B cell (primary cell): ENCODE measurements around the gene MMP11. TPM values are rescaled to one million over a fixed set of nuclear protein-coding genes. Genes with fewer than 3 reads are reported as not detected.
A peak's percentile ranks its signal among the peaks of the same experiment; 100 is the strongest.

ENCODE experiments used
- ATAC-seq: fragments of 200-7000 bp; cut with Tn5 transposase; one replicate; pipeline ENCODE4 v1.10.0; 2021; ENCODE audit warnings: low read depth, mild to moderate bottlenecking, moderate number of reproducible peaks, moderate library complexity
- CTCF ChIA-PET: fragments of 350-600 bp; sonication (Branson Sonifier 250); formaldehyde crosslinking; loops from one replicate; lab custom pipeline; 2021; ENCODE audit warnings: antibody characterized with exemption, inconsistent platforms; lab: Charles Lee
- POLR2A ChIA-PET: fragments of 350-600 bp; sonication (Branson Sonifier 250); formaldehyde crosslinking; loops from one replicate; lab custom pipeline; 2021; ENCODE audit warnings: antibody characterized with exemption; lab: Charles Lee
- DNase-seq: peaks from one replicate; pipeline ENCODE4 v3.0.0; 2013
- H2AFZ ChIP-seq: 2 replicates; pipeline ENCODE4 v1.6.1; 2012; ENCODE audit warnings: mild to moderate bottlenecking, low read depth, low read length; ENCODE audit not compliant: insufficient read depth, poor library complexity, severe bottlenecking
- H3K27ac ChIP-seq, 2 donors: 1 replicate in 1 of 2; 2 replicates in 1 of 2; pipeline ENCODE4 v1.5.1; 2012 to 2013; ENCODE audit warnings: low read length in 2 of 2, mild to moderate bottlenecking in 2 of 2, moderate library complexity in 1 of 2
- H3K27me3 ChIP-seq, 4 experiments: fragments of 200-600 bp in 1 of 4; sonication (generic) in 1 of 4; replicated peaks in 1 of 4; 1 replicate in 2 of 4; 2 replicates in 2 of 4; pipeline versions ENCODE4 v1.6.1 to v1.7.0; 2013 to 2016; ENCODE audit warnings: low read length in 3 of 4, mild to moderate bottlenecking in 2 of 4, mixed read lengths in 1 of 4, moderate library complexity in 1 of 4; ENCODE audit not compliant: insufficient read depth in 4 of 4, control insufficient read depth in 3 of 4; ENCODE audit errors: control extremely low read depth in 1 of 4
- H3K36me3 ChIP-seq, 2 experiments: replicated peaks in 1 of 2; 1 replicate in 1 of 2; 2 replicates in 1 of 2; pipeline versions ENCODE4 v1.6.1 to v1.7.1; 2013; ENCODE audit warnings: low read length in 1 of 2; ENCODE audit not compliant: insufficient read depth in 2 of 2, control insufficient read depth in 1 of 2; ENCODE audit errors: control extremely low read depth in 1 of 2, extremely low read depth in 1 of 2
- H3K4me1 ChIP-seq, 2 donors: fragments of 200-600 bp in 1 of 2; sonication (generic) in 1 of 2; 1 replicate in 1 of 2; 2 replicates in 1 of 2; pipeline versions ENCODE4 v1.5.1 to v1.6.1; 2013 to 2017; ENCODE audit warnings: low read length in 2 of 2; ENCODE audit not compliant: control insufficient read depth in 2 of 2, insufficient read depth in 2 of 2
- H3K4me2 ChIP-seq: replicated peaks from 2 replicates; pipeline ENCODE3; 2012; ENCODE audit warnings: mild to moderate bottlenecking, low read depth, low read length; ENCODE audit not compliant: poor library complexity, severe bottlenecking
- H3K4me3 ChIP-seq, 5 experiments: fragments of 200-600 bp in 1 of 5; sonication (generic) in 1 of 5; 1 replicate in 3 of 5; 2 replicates in 2 of 5; pipeline versions ENCODE4 v1.5.1 to v1.7.0; 2011 to 2016; ENCODE audit warnings: low read length in 4 of 5, mild to moderate bottlenecking in 4 of 5, low read depth in 2 of 5, control low read depth in 1 of 5, moderate library complexity in 1 of 5; ENCODE audit not compliant: insufficient read depth in 1 of 5; ENCODE audit errors: control extremely low read depth in 1 of 5, extremely low read depth in 1 of 5
- H3K79me2 ChIP-seq: fragments of 200-600 bp; sonication (generic); one replicate; pipeline ENCODE4 v1.6.0; 2016; ENCODE audit warnings: low read length; ENCODE audit not compliant: control insufficient read depth, insufficient read depth
- H3K9ac ChIP-seq: fragments of 200-600 bp; sonication (generic); 2 replicates; pipeline ENCODE4 v1.6.1; 2017; ENCODE audit warnings: mild to moderate bottlenecking, low read length, moderate library complexity
- H3K9me3 ChIP-seq, 3 donors: one replicate each; pipeline versions ENCODE4 v1.6.1 to v1.7.1; 2013; ENCODE audit warnings: low read length in 2 of 3; ENCODE audit not compliant: control insufficient read depth in 2 of 3, insufficient read depth in 1 of 3; ENCODE audit errors: control extremely low read depth in 1 of 3
- H4K20me1 ChIP-seq: 2 replicates; pipeline ENCODE4 v1.6.0; 2012; ENCODE audit warnings: mild to moderate bottlenecking, low read length; ENCODE audit not compliant: insufficient read depth, control insufficient read depth, poor library complexity, severe bottlenecking
- H3K27ac Mint-ChIP-seq: one replicate; pipeline ENCODE4 v1.8.0; 2021; ENCODE audit warnings: mixed read lengths
- H3K27me3 Mint-ChIP-seq: one replicate; pipeline ENCODE4 v1.8.0; 2021; ENCODE audit warnings: mixed read lengths
- H3K4me1 Mint-ChIP-seq: one replicate; pipeline ENCODE4 v1.8.0; 2021; ENCODE audit warnings: mixed read lengths
- H3K4me3 Mint-ChIP-seq: one replicate; pipeline ENCODE4 v1.8.0; 2021; ENCODE audit warnings: mixed read lengths
- H3K9me3 Mint-ChIP-seq: one replicate; pipeline ENCODE4 v1.8.0; 2022; ENCODE audit warnings: mixed read lengths; ENCODE audit not compliant: insufficient read depth
- EZH2 ChIP-seq: IDR thresholded peaks from 2 replicates; pipeline ENCODE4 v1.6.1; 2012; ENCODE audit warnings: borderline replicate concordance, low read depth, mild to moderate bottlenecking, moderate library complexity, low read length; ENCODE audit not compliant: insufficient read depth, poor library complexity, severe bottlenecking
- WGBS: methylation state at CpG from one replicate; pipeline ENCODE4 v1.1.5; 2013; ENCODE audit warnings: missing lambda C conversion rate; ENCODE audit not compliant: insufficient coverage; 5-methylcytosine and 5-hydroxymethylcytosine counted together
- intact Hi-C: fragments of 100-400 bp; cut with micrococcal nuclease; formaldehyde crosslinking; loops from one replicate; pipeline ENCODE4 v1.10.0; 2022
- polyA plus RNA-seq: library from polyadenylated mRNA; depleted of rRNA; stranded (reverse); fragments of >200 nt; gene quantifications from 2 replicates; pipeline ENCODE4 v1.2.3, GENCODE V29; 2012
- total RNA-seq, 2 donors: library from RNA; stranded (reverse); fragments of 120-200 nt in 1 of 2; gene quantifications; 1 replicate in 1 of 2; 2 replicates in 1 of 2; pipeline versions ENCODE4 v1.2.3 to v1.2.4, GENCODE V29; 2013 to 2022
- TF ChIP-seq, protein P1 (sequence below): fragments of 200-600 bp; IDR thresholded peaks from one replicate; pipeline ENCODE4 v1.8.0; 2022; ENCODE audit warnings: antibody characterized with exemption, mild to moderate bottlenecking

Gene MMP11
- total and polyA plus RNA-seq, 2 donors (not counting 1 experiment from before 2014, with no cell fraction given): 11.6 to 19.0 TPM

DNA sequence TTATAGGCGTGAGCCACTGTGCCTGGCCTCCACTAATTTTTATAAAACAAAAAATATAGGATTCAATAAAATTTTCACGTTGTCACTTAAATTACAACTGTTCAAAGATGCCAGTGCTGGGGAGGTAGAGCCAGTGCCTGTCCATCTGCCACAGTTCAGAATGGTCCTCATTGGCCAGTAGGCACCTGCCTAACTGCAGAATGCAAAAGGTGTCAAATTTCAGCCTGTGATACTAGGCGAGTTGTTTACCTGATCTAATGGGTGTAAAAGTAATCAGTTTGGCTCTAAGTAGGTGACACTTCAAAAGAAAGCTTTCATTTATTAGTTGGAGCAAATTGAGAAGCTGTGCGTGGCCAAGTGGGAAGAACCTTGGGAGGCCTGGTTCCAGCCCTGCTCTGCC, 16.5 kb downstream of the MMP11 start:
- peaks cover 0 to 28% of the 10 kb centered on the region in 2 experiments for H3K36me3 ChIP-seq
- Mint-ChIP-seq H3K4me3 (peak overlapping the region; percentile 20), H3K27me3 (no peaks in the 10 kb centered on the region), H3K27ac (peak overlapping the region; percentile 15), H3K4me1 (peaks cover 45% of the 10 kb centered on the region), H3K9me3 (no peaks in the 10 kb centered on the region)
- peaks cover 41 to 51% of the 10 kb centered on the region in 2 donors for H3K4me1 ChIP-seq
- H3K9ac ChIP-seq: no peak overlapping the region
- DNase-seq (no peak), ATAC-seq (no peak)
- WGBS: 100% methylated on average over 2 of the region's 4 CpGs
- H3K27me3 ChIP-seq: no peaks in the 10 kb centered on the region
- H3K79me2 ChIP-seq: peaks cover 68% of the 10 kb centered on the region
- ChIA-PET CTCF (interaction anchor here (0.8 to 2.3 kb wide), 6 partner anchors 15 to 68 kb away, joined by 3 to 7 read pairs (median 4); partner anchors contain the start of genes MMP11 and SLC2A11), POLR2A (interaction anchor here (0.7 to 2.3 kb wide), 9 partner anchors 8 to 154 kb away, joined by 3 to 11 read pairs (median 4); partner anchors contain the start of genes DERL3, MMP11, SLC2A11 and ZNF70)
- no peak for TF ChIP-seq EZH2
- TF ChIP-seq, protein P1, sequence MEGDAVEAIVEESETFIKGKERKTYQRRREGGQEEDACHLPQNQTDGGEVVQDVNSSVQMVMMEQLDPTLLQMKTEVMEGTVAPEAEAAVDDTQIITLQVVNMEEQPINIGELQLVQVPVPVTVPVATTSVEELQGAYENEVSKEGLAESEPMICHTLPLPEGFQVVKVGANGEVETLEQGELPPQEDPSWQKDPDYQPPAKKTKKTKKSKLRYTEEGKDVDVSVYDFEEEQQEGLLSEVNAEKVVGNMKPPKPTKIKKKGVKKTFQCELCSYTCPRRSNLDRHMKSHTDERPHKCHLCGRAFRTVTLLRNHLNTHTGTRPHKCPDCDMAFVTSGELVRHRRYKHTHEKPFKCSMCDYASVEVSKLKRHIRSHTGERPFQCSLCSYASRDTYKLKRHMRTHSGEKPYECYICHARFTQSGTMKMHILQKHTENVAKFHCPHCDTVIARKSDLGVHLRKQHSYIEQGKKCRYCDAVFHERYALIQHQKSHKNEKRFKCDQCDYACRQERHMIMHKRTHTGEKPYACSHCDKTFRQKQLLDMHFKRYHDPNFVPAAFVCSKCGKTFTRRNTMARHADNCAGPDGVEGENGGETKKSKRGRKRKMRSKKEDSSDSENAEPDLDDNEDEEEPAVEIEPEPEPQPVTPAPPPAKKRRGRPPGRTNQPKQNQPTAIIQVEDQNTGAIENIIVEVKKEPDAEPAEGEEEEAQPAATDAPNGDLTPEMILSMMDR: no peak
- H3K4me3 ChIP-seq: no peak overlapping the region
- intact Hi-C loops: loop anchor here (5.0 to 10.0 kb wide), 2 partner anchors 123 to 226 kb away; partner anchors contain the start of gene CABIN1
- H3K9me3 ChIP-seq: no peaks in the 10 kb centered on the region
- no peak overlapping the region for H2AFZ ChIP-seq
- no peak overlapping the region for H3K4me2 ChIP-seq
- H3K27ac ChIP-seq: no peak overlapping the region
- H4K20me1 ChIP-seq: peaks cover 59% of the 10 kb centered on the region

DNA sequence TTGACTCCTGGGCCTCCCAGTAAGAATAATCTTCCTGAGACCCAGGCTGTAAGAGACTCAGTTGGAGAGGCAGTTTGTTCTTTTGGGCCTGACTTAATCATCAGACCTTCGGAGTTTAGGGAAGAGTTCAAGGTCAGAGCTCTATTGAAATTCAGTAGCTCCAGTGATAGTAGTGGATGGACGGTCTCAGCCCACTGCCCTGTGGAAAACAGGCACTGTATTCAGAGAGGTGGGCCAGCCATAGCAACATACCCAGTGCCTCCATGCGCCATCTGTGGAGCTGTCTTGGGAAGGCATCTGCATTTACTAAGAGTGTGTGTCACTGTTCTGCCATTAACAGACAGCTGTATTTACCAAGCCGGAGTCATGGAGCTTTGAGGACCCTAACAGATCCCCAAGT, 17.0 kb downstream of the MMP11 start:
- Histone ChIP-seq H3K27me3 (no peaks in the 10 kb centered on the region), H3K4me1 (peaks cover 37 to 46% of the 10 kb centered on the region in 2 donors), H4K20me1 (peaks cover 59% of the 10 kb centered on the region), H3K9me3 (no peaks in the 10 kb centered on the region), H3K27ac (peak overlapping the region in 1 of 2 donors; percentile 3), H3K9ac (no peak overlapping the region), H3K4me3 (no peak overlapping the region), H2AFZ (no peak overlapping the region), H3K36me3 (peaks cover 0 to 31% of the 10 kb centered on the region in 2 experiments), H3K4me2 (peak overlapping the region; percentile 8), H3K79me2 (peaks cover 70% of the 10 kb centered on the region)
- CTCF ChIA-PET: interaction anchor here (0.8 to 2.3 kb wide), 6 partner anchors 16 to 68 kb away, joined by 3 to 7 read pairs (median 4); partner anchors contain the start of genes MMP11 and SLC2A11
- Mint-ChIP-seq H3K4me1 (peaks cover 42% of the 10 kb centered on the region), H3K27me3 (no peaks in the 10 kb centered on the region), H3K9me3 (no peaks in the 10 kb centered on the region), H3K4me3 (peak overlapping the region; percentile 20), H3K27ac (peak overlapping the region; percentile 10)
- ATAC-seq (no peak), DNase-seq (no peak)
- 100% methylated on average over 4 of the region's 4 CpGs for WGBS
- TF ChIP-seq, protein P1: no peak
- no peak for TF ChIP-seq EZH2
- intact Hi-C loops: loop anchor here (5.0 to 10.0 kb wide), 2 partner anchors 123 to 225 kb away; partner anchors contain the start of gene CABIN1
- POLR2A ChIA-PET: interaction anchor here (0.9 to 1.4 kb wide), 6 partner anchors 8 to 48 kb away, joined by 3 to 11 read pairs (median 4); partner anchors contain the start of genes DERL3, MMP11 and ZNF70
